GM21576 (cell line): ENCODE measurements around the gene ALDH1L1.
"Not testable (repeated sequence)": the region's sequence is repeated elsewhere in the genome, so short reads cannot be mapped to it uniquely, and the experiment has no call there.

Experiments used
- ATAC-seq: cut with Tn5 transposase; IDR thresholded peaks from one replicate; pipeline ENCODE4 v1.9.1; 2021; ENCODE audit warnings: mild to moderate bottlenecking, moderate library complexity; ENCODE audit not compliant: unreplicated experiment

The ALDH1L1 gene

DNA sequence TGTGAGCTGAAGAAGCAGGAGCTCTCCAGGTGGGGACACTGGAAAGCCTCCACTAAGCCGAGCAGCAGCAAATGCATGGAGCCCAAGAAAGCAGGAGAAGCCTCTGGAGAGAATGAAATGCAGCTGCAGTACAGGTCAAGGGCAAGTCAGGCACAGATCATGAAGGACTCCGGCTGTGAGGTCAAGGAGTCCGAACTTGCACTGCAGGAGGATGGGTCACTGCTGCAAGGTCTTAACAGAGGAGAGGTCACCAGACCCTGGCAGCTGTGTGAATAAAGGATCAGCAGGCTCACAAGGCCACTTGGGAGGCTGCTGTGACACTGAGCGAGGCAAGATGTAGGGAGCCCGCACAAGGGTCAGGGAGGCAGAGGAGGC lies 71.7 kb downstream of the ALDH1L1 start:
- ATAC-seq, result no peak

DNA sequence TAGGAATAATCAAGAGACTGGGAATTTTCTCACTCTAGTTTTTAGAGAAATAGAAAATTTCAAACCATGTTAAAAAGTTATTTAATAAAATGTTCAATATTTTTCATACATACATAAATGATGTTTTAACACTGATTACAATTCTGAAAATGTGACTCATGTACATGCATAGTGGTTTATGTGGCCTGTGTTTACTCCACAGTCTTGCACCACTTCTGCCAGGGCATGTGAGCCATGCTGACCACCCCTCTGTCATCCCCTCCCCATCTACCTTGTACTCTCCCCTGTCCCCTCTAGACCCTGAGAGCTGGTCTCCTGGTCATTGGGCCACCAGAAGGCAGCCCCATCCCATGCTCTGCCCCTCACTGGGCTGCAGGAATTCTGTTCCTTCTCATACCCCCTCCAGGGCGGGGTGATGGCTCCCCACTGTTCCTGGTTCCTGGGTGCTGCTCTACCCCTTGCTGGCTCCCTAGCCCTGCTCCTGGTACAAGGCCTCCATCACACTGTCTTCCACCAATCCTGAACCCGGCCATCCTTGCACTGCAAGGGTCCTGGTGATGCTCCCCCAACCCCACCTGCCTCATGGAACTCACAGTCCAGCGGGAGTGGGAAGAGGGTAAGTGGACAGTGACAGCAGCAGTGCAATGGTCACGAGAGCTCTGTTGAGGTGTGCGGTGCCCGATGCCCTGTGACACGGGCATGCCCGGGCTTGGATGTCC lies 72.3 kb downstream of the ALDH1L1 start:
- no peak for ATAC-seq

GRCh38 chr3:126107203-126107939 lies 73.0 kb downstream of the ALDH1L1 start:
- ATAC-seq, result no peak

GRCh38 chr3:126106336-126107202 lies 73.8 kb downstream of the ALDH1L1 start:
- ATAC-seq, result no peak

DNA sequence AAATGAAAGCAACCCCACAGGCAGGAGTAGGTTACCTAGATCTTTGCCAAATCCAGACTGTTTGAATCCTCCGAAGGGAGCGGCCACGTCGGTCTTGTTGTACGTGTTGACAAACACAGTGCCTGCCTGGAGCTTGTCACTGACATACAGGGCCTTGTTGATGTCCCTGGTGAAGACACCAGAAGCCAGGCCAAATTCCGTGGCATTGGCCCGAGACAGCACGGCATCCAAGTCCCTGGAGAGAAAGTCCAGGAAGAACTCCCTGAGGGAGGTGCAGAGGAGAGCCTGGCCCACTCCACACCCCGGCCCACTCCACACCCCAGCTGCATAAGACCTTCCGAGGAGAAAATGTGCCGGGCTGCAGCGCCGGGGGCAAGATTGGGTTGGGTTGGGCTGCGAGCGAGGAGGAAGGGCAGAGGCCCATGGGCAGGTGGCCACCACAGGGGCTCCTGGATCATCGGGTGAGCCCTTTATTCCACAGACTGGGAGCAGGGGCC lies 74.6 kb downstream of the ALDH1L1 start:
- no peak for ATAC-seq

DNA sequence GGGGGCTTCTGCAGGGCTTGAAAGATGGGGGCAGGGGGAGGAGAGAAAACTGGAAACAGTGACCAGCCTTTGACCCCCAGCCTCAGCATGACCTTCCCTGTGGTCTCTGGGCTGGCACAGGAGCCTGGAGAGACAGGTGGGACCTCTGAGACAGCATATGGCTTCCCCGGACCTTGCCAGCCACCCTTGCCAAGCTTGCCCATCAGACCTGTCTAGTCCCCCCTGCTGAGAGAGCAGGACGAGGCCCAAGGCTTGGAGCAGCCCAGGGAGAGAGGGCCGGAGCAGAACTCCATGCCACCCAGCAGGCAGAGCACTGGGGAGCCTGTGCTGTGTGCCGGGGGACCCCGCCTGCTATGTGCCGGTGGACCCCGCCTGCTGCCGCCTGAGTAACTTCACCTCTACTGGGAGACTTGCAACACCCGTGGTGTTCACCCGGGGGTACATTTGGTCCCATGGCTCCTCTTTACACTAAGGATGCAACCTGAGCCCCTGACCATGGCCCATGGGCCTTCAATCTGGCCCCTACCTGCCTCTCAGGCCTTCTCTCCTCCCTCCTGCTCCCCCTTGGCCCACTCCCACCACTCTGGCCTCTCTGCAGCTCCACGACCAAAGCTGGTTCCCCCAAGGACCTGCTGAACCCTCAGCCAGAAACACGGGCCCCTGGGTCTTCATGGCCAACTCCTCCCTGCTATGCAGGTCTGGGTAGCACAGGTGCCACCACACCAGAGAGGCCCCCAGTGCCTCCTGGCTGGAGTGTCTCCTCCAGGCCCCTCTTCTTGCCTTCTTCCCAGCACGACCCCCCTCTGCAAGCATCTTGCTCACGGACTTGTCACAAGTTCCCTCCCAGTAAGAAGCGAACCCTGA lies 75.4 kb downstream of the ALDH1L1 start:
- ATAC-seq, result no peak

- no peak for ATAC-seq
Observed at GRCh38 chr3:126104028-126104635, 76.3 kb downstream of the ALDH1L1 start.

DNA sequence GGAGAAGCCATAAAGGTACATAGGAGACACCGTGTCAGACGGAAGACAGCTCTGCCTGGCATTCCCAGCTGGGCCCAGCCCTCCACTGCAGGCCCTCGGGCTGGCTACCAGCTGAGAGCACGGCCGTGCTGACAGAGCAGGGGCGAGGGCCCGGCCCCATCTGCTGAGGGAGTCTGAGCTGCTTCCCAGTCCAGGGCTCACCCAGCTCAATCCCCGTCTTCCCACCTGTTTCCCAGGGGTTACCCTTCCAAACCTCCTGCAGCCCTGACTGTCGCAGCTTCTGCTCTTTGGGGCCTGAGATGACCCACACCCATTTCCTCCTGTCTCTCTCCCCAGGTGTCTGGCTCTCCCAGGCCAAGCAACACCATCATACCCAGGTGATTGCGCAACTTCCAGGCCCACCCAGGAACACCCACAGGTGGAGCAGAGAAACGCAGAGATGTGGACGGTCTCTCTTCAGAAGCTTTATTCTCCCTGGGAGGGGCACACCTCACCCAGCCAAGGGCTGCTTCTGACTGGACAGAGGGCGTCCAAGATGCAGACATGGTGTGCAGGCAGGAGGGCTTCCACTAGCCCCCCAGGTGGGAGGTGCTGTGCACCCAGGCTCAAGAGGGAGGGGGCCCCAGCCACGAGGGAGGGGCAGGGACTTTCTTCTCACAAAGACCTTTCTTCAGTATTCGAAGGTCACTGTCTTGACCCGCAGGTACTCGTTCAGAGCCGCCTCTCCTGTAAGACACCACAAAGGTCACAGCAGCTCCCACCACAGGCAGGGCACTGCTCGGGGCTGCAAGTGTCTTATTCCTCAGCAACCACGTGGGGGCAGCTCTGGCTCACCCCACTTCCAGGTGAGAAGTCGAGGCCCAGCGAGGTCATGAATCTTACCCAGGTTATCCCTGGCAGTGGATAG lies 77.0 kb downstream of the ALDH1L1 start:
- ATAC-seq, result no peak

- no peak for ATAC-seq
Observed at GRCh38 chr3:126102530-126102951, 77.8 kb downstream of the ALDH1L1 start.

DNA sequence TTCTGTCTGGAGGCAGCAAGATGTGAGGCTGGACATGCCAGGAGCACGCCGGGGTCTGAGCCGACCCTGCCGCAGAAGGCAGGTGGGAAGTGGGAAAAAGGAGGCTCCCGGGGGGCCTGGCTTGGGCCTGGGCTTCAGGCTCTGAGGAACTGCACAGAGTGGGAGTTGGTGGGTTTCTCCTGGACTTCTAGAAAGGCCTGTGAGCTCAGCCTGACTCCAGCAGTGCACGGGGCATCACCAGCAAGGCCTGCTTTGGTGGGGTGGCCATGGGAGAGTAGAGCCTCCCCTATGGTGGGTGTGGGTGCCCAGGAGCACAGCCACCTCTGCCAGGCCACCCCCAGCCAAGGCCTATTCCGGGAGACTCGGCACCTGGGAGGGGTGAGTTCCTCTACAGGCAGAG lies 78.4 kb downstream of the ALDH1L1 start:
- ATAC-seq, result no peak

GRCh38 chr3:126101521-126101982 lies 78.8 kb downstream of the ALDH1L1 start:
- no peak for ATAC-seq

GRCh38 chr3:126100634-126101301 lies 79.6 kb downstream of the ALDH1L1 start:
- ATAC-seq, result no peak

DNA sequence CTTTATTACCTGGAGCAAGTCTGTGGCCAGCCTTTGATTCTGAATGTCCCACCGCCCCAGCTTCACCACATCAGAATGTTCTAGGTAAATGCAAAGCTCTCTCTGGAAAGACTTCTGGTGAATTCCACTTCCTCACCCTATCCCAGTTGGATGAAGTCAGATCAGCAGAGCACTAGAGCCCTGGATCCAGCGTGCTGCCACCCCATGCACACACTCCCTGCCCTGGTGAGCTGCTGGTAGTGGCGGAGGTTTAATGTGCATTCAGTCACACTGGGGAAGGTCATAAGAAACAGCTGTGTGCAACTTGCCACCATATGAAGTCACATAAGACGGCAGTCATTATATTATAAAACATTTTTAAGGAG lies 80.1 kb downstream of the ALDH1L1 start:
- no peak for ATAC-seq

DNA sequence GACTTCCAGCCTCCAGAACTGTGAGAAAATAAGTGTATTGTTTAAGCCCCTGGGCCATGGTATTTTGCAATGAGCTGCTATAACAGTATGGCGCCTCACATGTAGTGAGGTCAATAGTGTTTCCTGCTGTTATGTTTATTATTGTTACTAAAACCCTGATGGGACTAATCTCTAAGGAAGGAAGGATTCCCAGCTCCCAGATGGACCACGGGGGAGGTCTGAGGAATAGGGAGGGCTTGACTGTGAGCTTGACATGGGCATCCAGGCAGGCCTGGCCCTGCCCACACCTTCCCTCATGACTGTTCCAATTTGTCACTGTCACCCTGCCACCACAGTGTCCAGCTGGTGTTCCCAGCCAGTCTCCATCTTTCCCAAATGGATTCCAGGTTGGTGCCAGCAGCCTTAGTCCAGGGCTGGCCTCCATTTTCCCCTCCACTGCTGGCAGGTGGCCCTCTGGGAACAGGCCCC lies 82.0 kb downstream of the ALDH1L1 start:
- ATAC-seq, result no peak

GRCh38 chr3:126097801-126098200 lies 82.6 kb downstream of the ALDH1L1 start:
- ATAC-seq, result no peak

DNA sequence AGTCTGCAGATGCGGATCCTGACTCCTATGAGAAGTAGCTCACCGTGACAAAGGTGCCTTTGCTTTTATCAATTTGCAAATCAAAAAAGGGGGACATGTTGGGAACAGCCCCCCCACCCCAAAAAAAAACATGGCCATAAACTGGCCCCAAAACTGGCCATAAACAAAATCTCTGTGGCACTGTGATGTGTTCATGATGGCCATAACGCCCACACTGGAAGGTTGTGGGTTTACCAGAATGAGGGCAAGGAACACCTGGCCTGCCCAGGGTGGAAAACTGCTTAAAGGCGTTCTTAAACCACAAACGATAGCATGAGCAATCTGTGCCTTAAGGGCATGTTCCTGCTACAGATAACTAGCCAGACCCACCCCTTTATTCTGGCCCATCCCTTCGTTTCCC lies 84.1 kb downstream of the ALDH1L1 start:
- not testable (repeated sequence) for ATAC-seq

GRCh38 chr3:126092128-126092527 lies 88.3 kb downstream of the ALDH1L1 start:
- ATAC-seq, result not testable (repeated sequence)

GRCh38 chr3:126087552-126088175 lies 92.7 kb downstream of the ALDH1L1 start:
- no peak for ATAC-seq
